K562 (cell line): ENCODE data around the gene TAF12. TPM values are rescaled to one million over a fixed set of nuclear protein-coding genes. Genes with fewer than 3 reads are reported as not detected.

ENCODE experiments used
- NR2C1 ChIP-seq, 2 experiments: fragments of 450-650 bp; IDR thresholded peaks; 2 replicates each; pipeline ENCODE4 v1.6.1; 2017; ENCODE audit warnings: mild to moderate bottlenecking in 2 of 2, antibody characterized with exemption in 1 of 2, inconsistent platforms in 1 of 2, missing compliant biosample characterization in 1 of 2, missing genetic modification characterization in 1 of 2
- TCF7L2 ChIP-seq: fragments of 150-350 bp; IDR thresholded peaks from 2 replicates; pipeline ENCODE4 v1.6.1; 2016; ENCODE audit warnings: low read depth, mild to moderate bottlenecking, low read length, moderate library complexity
- polyA plus RNA-seq, 8 experiments: library from polyadenylated mRNA; depleted of rRNA in 4 of 8; stranded (reverse) in 5 of 8; unstranded in 3 of 8; fragments of >200 nt; fragmentation: Nextera tagmentation in 2 of 8; fragmentation: Illumina TruSeq in 1 of 8; extraction: Ambion mirVana in 2 of 8; extraction: Trizol in 1 of 8; gene quantifications; 2 replicates each; pipeline versions ENCODE4 v1.2.1 to v1.2.3, GENCODE V29; 2011 to 2014; ENCODE audit warnings: inconsistent platforms in 1 of 8, missing spikeins in 1 of 8
- total RNA-seq, 7 experiments: library from RNA; depleted of rRNA in 6 of 7; stranded (reverse); fragments of >200 nt in 6 of 7; fragmentation: Illumina TruSeq in 2 of 7; extraction: Trizol in 2 of 7; gene quantifications; 2 replicates each; pipeline versions ENCODE4 v1.2.1 to v1.2.3, GENCODE V29; 2011 to 2021; ENCODE audit warnings: low replicate concordance in 1 of 7
- TF ChIP-seq, protein P1 (sequence below): fragments of 250-450 bp; sonication (Bioruptor Pico); IDR thresholded peaks from 2 replicates; pipeline ENCODE4 v1.4.0; 2020
- TF ChIP-seq, protein P2 (sequence below): sonication (generic); formaldehyde crosslinking; IDR thresholded peaks from 2 replicates; pipeline ENCODE4 v1.8.0; 2022; ENCODE audit warnings: mild to moderate bottlenecking, missing genetic modification reagents
- TF ChIP-seq, protein P3 (sequence below), 2 experiments: fragments of 450-650 bp; IDR thresholded peaks; 2 replicates each; pipeline ENCODE4 v1.6.1; 2016; ENCODE audit warnings: mild to moderate bottlenecking in 2 of 2, borderline replicate concordance in 1 of 2, low read depth in 1 of 2, moderate library complexity in 1 of 2
- TF ChIP-seq, protein P4 (sequence below): sonication (generic); formaldehyde crosslinking; IDR thresholded peaks from 2 replicates; pipeline ENCODE4 v1.9.0; 2022; ENCODE audit warnings: mild to moderate bottlenecking, missing genetic modification reagents

TAF12 gene
- total and polyA plus RNA-seq, 9 of the 15 experiments (the other 6 are each of a cell fraction or from before 2014, with no cell fraction given): 31.6 to 89.0 (median 50.5) TPM

DNA sequence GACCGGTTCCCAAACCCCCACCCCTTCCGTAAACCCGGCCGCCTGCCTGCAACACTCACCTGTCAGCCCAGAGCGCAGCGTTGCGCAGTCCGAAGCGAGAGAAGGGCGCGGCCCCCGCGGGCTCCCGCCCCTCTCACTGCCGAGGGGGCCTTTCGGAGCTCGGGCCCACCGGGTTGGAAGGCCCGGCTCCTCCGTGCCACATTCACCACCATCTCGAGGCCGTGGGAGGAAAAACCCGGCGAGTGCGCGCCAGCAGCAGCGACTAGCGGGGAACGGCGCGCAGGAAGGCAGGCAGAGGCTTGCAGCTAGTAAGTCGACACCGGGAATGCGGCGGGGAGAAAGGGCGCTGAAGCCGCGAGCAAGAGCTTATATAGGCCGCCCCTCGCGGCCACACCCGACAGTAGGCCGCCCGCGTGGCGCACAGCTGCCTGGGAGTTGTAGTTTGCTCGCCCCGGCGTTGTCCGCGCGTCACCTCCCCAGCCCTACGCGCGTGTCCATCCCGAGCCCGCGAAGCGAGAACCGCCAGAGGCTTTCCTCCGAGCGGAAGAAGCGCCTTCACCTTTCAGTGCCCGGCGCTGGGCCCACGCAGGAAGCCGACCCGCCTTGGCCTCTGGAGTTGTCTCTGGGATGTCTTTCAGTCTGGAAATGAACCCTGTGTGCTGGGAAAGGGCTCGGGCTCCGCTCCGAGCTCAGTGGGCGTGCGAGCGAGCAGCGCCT, 61.2 kb downstream of the TAF12 start (continued):
- TF ChIP-seq, protein P1, sequence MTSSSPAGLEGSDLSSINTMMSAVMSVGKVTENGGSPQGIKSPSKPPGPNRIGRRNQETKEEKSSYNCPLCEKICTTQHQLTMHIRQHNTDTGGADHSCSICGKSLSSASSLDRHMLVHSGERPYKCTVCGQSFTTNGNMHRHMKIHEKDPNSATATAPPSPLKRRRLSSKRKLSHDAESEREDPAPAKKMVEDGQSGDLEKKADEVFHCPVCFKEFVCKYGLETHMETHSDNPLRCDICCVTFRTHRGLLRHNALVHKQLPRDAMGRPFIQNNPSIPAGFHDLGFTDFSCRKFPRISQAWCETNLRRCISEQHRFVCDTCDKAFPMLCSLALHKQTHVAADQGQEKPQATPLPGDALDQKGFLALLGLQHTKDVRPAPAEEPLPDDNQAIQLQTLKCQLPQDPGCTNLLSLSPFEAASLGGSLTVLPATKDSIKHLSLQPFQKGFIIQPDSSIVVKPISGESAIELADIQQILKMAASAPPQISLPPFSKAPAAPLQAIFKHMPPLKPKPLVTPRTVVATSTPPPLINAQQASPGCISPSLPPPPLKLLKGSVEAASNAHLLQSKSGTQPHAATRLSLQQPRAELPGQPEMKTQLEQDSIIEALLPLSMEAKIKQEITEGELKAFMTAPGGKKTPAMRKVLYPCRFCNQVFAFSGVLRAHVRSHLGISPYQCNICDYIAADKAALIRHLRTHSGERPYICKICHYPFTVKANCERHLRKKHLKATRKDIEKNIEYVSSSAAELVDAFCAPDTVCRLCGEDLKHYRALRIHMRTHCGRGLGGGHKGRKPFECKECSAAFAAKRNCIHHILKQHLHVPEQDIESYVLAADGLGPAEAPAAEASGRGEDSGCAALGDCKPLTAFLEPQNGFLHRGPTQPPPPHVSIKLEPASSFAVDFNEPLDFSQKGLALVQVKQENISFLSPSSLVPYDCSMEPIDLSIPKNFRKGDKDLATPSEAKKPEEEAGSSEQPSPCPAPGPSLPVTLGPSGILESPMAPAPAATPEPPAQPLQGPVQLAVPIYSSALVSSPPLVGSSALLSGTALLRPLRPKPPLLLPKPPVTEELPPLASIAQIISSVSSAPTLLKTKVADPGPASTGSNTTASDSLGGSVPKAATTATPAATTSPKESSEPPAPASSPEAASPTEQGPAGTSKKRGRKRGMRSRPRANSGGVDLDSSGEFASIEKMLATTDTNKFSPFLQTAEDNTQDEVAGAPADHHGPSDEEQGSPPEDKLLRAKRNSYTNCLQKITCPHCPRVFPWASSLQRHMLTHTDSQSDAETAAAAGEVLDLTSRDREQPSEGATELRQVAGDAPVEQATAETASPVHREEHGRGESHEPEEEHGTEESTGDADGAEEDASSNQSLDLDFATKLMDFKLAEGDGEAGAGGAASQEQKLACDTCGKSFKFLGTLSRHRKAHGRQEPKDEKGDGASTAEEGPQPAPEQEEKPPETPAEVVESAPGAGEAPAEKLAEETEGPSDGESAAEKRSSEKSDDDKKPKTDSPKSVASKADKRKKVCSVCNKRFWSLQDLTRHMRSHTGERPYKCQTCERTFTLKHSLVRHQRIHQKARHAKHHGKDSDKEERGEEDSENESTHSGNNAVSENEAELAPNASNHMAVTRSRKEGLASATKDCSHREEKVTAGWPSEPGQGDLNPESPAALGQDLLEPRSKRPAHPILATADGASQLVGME (CRISPR knock-in tag): peak; percentile 77
- TF ChIP-seq, protein P2, sequence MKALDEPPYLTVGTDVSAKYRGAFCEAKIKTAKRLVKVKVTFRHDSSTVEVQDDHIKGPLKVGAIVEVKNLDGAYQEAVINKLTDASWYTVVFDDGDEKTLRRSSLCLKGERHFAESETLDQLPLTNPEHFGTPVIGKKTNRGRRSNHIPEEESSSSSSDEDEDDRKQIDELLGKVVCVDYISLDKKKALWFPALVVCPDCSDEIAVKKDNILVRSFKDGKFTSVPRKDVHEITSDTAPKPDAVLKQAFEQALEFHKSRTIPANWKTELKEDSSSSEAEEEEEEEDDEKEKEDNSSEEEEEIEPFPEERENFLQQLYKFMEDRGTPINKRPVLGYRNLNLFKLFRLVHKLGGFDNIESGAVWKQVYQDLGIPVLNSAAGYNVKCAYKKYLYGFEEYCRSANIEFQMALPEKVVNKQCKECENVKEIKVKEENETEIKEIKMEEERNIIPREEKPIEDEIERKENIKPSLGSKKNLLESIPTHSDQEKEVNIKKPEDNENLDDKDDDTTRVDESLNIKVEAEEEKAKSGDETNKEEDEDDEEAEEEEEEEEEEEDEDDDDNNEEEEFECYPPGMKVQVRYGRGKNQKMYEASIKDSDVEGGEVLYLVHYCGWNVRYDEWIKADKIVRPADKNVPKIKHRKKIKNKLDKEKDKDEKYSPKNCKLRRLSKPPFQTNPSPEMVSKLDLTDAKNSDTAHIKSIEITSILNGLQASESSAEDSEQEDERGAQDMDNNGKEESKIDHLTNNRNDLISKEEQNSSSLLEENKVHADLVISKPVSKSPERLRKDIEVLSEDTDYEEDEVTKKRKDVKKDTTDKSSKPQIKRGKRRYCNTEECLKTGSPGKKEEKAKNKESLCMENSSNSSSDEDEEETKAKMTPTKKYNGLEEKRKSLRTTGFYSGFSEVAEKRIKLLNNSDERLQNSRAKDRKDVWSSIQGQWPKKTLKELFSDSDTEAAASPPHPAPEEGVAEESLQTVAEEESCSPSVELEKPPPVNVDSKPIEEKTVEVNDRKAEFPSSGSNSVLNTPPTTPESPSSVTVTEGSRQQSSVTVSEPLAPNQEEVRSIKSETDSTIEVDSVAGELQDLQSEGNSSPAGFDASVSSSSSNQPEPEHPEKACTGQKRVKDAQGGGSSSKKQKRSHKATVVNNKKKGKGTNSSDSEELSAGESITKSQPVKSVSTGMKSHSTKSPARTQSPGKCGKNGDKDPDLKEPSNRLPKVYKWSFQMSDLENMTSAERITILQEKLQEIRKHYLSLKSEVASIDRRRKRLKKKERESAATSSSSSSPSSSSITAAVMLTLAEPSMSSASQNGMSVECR (CRISPR knock-in tag): peak; percentile 94
- TF ChIP-seq, protein P3, sequence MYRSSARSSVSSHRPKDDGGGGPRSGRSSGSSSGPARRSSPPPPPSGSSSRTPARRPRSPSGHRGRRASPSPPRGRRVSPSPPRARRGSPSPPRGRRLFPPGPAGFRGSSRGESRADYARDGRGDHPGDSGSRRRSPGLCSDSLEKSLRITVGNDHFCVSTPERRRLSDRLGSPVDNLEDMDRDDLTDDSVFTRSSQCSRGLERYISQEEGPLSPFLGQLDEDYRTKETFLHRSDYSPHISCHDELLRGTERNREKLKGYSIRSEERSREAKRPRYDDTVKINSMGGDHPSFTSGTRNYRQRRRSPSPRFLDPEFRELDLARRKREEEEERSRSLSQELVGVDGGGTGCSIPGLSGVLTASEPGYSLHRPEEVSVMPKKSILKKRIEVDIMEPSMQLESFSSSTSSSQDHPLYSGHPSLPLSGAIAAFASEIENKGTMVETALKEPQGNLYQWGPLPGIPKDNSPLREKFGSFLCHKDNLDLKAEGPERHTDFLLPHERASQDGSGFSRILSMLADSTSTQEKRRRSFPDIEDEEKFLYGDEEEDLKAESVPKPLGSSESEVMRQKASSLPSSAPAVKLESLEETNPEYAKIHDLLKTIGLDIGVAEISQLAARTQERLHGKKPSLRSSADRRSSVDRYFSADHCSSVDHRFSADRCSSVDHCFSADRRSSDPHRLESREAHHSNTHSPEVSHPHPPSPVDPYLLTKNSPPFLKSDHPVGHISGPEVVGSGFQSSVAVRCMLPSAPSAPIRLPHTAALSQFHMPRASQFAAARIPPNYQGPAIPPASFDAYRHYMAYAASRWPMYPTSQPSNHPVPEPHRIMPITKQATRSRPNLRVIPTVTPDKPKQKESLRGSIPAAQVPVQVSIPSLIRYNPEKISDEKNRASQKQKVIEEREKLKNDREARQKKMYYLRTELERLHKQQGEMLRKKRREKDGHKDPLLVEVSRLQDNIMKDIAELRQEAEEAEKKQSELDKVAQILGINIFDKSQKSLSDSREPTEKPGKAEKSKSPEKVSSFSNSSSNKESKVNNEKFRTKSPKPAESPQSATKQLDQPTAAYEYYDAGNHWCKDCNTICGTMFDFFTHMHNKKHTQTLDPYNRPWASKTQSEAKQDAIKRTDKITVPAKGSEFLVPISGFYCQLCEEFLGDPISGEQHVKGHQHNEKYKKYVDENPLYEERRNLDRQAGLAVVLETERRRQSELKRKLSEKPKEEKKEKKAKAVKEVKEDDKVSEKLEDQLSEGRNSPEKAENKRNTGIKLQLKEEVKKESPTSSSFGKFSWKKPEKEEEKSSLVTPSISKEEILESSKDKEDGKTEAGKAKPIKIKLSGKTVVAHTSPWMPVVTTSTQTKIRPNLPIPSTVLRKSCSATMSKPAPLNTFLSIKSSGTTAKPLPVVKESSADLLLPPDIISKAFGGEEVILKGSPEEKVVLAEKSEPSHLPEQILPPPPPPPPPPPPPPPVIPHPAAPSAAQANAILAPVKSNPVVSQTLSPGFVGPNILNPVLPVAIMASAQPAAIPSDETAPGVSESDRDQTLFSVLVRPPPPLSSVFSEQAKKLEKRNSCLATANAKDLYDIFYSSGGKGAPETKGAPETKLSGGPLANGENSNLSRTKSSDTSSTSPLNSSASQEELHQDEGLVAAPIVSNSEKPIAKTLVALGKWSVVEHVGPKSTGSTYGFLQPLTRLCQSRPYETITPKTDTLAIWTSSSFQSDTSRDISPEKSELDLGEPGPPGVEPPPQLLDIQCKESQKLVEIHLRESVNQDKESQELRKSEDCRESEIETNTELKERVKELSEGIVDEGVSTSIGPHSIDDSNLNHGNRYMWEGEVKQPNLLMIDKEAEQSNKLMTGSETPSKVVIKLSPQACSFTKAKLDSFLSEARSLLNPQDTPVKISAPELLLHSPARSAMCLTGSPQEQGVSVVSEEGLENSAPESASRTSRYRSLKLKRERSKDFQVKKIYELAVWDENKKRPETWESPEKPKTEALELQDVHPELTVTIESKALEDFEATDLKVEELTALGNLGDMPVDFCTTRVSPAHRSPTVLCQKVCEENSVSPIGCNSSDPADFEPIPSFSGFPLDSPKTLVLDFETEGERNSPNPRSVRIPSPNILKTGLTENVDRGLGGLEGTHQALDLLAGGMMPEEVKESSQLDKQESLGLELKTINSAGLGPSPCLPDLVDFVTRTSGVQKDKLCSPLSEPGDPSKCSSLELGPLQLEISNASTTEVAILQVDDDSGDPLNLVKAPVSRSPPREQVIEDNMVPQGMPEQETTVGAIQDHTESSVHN (IDR thresholded peaks at IDR 0.05; ENCODE audit: borderline replicate concordance in 1 of 2, low read depth in 1 of 2): no peak
- TF ChIP-seq, protein P4, sequence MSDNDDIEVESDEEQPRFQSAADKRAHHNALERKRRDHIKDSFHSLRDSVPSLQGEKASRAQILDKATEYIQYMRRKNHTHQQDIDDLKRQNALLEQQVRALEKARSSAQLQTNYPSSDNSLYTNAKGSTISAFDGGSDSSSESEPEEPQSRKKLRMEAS (CRISPR knock-in tag): peak; percentile 94
- TF ChIP-seq NR2C1 (IDR thresholded peaks at IDR 0.05): peak; percentile 47; the same call in 1 of the 2 replicates
- TF ChIP-seq NR2C1 (tag; IDR thresholded peaks at IDR 0.05): peak; percentile 83
- no peak for TF ChIP-seq TCF7L2
